ENCODE data around the gene CXCL1. TPM values are rescaled to one million over a fixed set of nuclear protein-coding genes. Genes with fewer than 3 reads are reported as not detected.
"Not testable (repeated sequence)": the region's sequence is repeated elsewhere in the genome, so short reads cannot be mapped to it uniquely, and the experiment has no call there.

CXCL1 gene
- total RNA-seq, 1 experiment from 2014 or later, result 21.4 TPM

- DNase-seq (ENCODE audit: low read depth), result no peak
Observed at GRCh38 chr4:73875401-73875800, 6.2 kb downstream of the CXCL1 start.

- DNase-seq (ENCODE audit: low read depth), result peak; percentile 72
Observed at GRCh38 chr4:73883306-73883705, 14.1 kb downstream of the CXCL1 start.

GRCh38 chr4:73885574-73886267 lies 16.5 kb downstream of the CXCL1 start:
- DNase-seq (ENCODE audit: low read depth), result peak; percentile 38

GRCh38 chr4:73891326-73891725 lies 22.1 kb downstream of the CXCL1 start:
- no peak for DNase-seq (ENCODE audit: low read depth)

GRCh38 chr4:73891739-73892405 lies 22.7 kb downstream of the CXCL1 start:
- no peak for DNase-seq (ENCODE audit: low read depth)

GRCh38 chr4:73892966-73893365 lies 23.8 kb downstream of the CXCL1 start:
- DNase-seq (ENCODE audit: low read depth), result no peak

GRCh38 chr4:73894001-73894400 lies 24.8 kb downstream of the CXCL1 start:
- DNase-seq (ENCODE audit: low read depth), result no peak

GRCh38 chr4:73895201-73896175 lies 26.3 kb downstream of the CXCL1 start:
- DNase-seq (ENCODE audit: low read depth), result no peak

- no peak for DNase-seq (ENCODE audit: low read depth)
Observed at GRCh38 chr4:73896416-73896815, 27.2 kb downstream of the CXCL1 start.

GRCh38 chr4:73897380-73898136 lies 28.4 kb downstream of the CXCL1 start:
- no peak for DNase-seq (ENCODE audit: low read depth)

- not testable (repeated sequence) for DNase-seq (ENCODE audit: low read depth)
Observed at GRCh38 chr4:73899338-73899737, 30.1 kb downstream of the CXCL1 start.

GRCh38 chr4:73901031-73901430 lies 31.8 kb downstream of the CXCL1 start:
- peak; percentile 23 for DNase-seq (ENCODE audit: low read depth)

- no peak for DNase-seq (ENCODE audit: low read depth)
Observed at GRCh38 chr4:73902038-73902637, 32.9 kb downstream of the CXCL1 start.

GRCh38 chr4:73902817-73903547 lies 33.8 kb downstream of the CXCL1 start:
- no peak for DNase-seq (ENCODE audit: low read depth)

- no peak for DNase-seq (ENCODE audit: low read depth)
Observed at GRCh38 chr4:73904491-73904890, 35.3 kb downstream of the CXCL1 start.

- DNase-seq (ENCODE audit: low read depth), result no peak
Observed at GRCh38 chr4:73908965-73909364, 39.8 kb downstream of the CXCL1 start.

- DNase-seq (ENCODE audit: low read depth), result no peak
Observed at GRCh38 chr4:73911746-73912145, 42.6 kb downstream of the CXCL1 start.

- no peak for DNase-seq (ENCODE audit: low read depth)
Observed at GRCh38 chr4:73912191-73912590, 43.0 kb downstream of the CXCL1 start.

- no peak for DNase-seq (ENCODE audit: low read depth)
Observed at GRCh38 chr4:73914071-73914470, 44.9 kb downstream of the CXCL1 start.

- no peak for DNase-seq (ENCODE audit: low read depth)
Observed at GRCh38 chr4:73916172-73916925, 47.2 kb downstream of the CXCL1 start.

Data from Daoy (cell line).